ENCODE results near the gene ST7. TPM values are rescaled to one million over a fixed set of nuclear protein-coding genes. Genes with fewer than 3 reads are reported as not detected.

The ST7 gene
- total and polyA plus RNA-seq, 2 of the 8 experiments (the other 6 are each of a cell fraction or from before 2014, with no cell fraction given), result 16.3 to 18.0 TPM

GRCh38 chr7:117157241-117158209, 204.2 kb downstream of the ST7 start:
- H3K4me2 ChIP-seq (ENCODE audit: insufficient read depth in 1 of 2, low read depth in 2 of 2, low read length in 2 of 2), result no peak overlapping the region
- H3K4me1 ChIP-seq (replicated peaks in 1 of 4; ENCODE audit: control insufficient read depth in 3 of 4, insufficient read depth in 4 of 4, low read length in 3 of 4), result peaks cover 0 to 8% (median 2%) of the 10 kb centered on the region in 4 experiments; a peak in 1 of 7 replicates
- H3K4ac ChIP-seq (replicated peaks; ENCODE audit: insufficient read length, low read depth, low read length), result no peak overlapping the region
- peak; percentile 21 to 36 (median 31); a peak in 2 of 4 replicates for TF ChIP-seq CTCF (IDR thresholded peaks at IDR 0.05; ENCODE audit: control extremely low read depth in 1 of 3, insufficient read depth in 1 of 3, low read depth in 1 of 3, low read length in 3 of 3)
- TF ChIP-seq NANOG (IDR thresholded peaks at IDR 0.05; ENCODE audit: insufficient read depth, low read depth, low read length, poor library complexity, severe bottlenecking), result no peak
- peak in 1 of 2 experiments; percentile 5; a peak in 1 of 4 replicates for TF ChIP-seq RAD21 (IDR thresholded peaks at IDR 0.05 in 1 of 2, conservative IDR thresholded peaks at IDR 0.05 in 1 of 2; ENCODE audit: low read depth in 2 of 2, low read length in 2 of 2)
- H2AK5ac ChIP-seq (ENCODE audit: low read depth, low read length), result no peak overlapping the region; the same call in 1 of the 2 replicates
- WGBS, 2 experiments (ENCODE audit: extremely low coverage in 1 of 2, insufficient coverage in 1 of 2, insufficient read length in 1 of 2, insufficient replicate concordance in 2 of 2, low coverage in 1 of 2, low lambda C conversion rate in 2 of 2, missing lambda C conversion rate in 1 of 2), result 83% methylated on average over 5 of the region's 5 CpGs; no CpG with 5 or more reads in 1 of the 2 experiments
- DNase-seq (ENCODE audit: low read depth in 1 of 2, low spot score in 2 of 2), result no peak
- no peak overlapping the region for H2BK15ac ChIP-seq (ENCODE audit: low read length)
- no peak overlapping the region for H3K4me3 ChIP-seq (ENCODE audit: extremely low read depth in 1 of 4, insufficient read depth in 2 of 4, low read depth in 3 of 4, low read length in 4 of 4)
- H4K20me1 ChIP-seq (replicated peaks in 1 of 2; ENCODE audit: control insufficient read depth in 1 of 2, insufficient read depth in 2 of 2, low read length in 2 of 2), result no peaks in the 10 kb centered on the region
- no peak overlapping the region for H4K8ac ChIP-seq (ENCODE audit: extremely low read depth, insufficient read depth, low read length)
- H3K27ac ChIP-seq (ENCODE audit: low read depth, low read length), result no peak overlapping the region; the same call in 1 of the 2 replicates
- no peak overlapping the region for H3K23ac ChIP-seq (ENCODE audit: insufficient read length)
- H4K91ac ChIP-seq (replicated peaks; ENCODE audit: insufficient read length, low read length), result no peak overlapping the region
- H2BK12ac ChIP-seq (ENCODE audit: low read depth, low read length), result no peak overlapping the region
- FAIRE-seq, result no peak
- H3K9me3 ChIP-seq (ENCODE audit: insufficient read depth in 2 of 2, low read depth in 1 of 2, low read length in 1 of 2), result no peaks in the 10 kb centered on the region
- no peaks in the 10 kb centered on the region; the same call in 1 of the 2 replicates for H3K23me2 ChIP-seq (ENCODE audit: low read depth, low read length)
- H2BK5ac ChIP-seq (ENCODE audit: low read depth, low read length), result no peak overlapping the region
- ChIA-PET POLR2A (ENCODE audit: partially characterized antibody) (no interaction called here), CTCF (ENCODE audit: partially characterized antibody) (interaction anchor here (0.6 to 2.7 kb wide), 10 partner anchors 10 to 170 kb away, joined by 3 to 9 read pairs (median 4); no protein-coding TSS in a partner anchor)
- H3K18ac ChIP-seq (ENCODE audit: extremely low read depth, low read length), result no peak overlapping the region
- no peak overlapping the region for H2BK20ac ChIP-seq (ENCODE audit: low read length)
- H3K79me1 ChIP-seq (ENCODE audit: low read depth, low read length), result no peaks in the 10 kb centered on the region
- H4K5ac ChIP-seq (ENCODE audit: insufficient read length, low read depth, low read length), result no peak overlapping the region
- H3K14ac ChIP-seq (ENCODE audit: insufficient read length), result no peak overlapping the region
- H2AFZ ChIP-seq (ENCODE audit: low read length), result no peak overlapping the region
- no peak overlapping the region for H2BK120ac ChIP-seq (replicated peaks; ENCODE audit: low read depth, low read length)
- H3K79me2 ChIP-seq (ENCODE audit: control insufficient read depth in 1 of 2, insufficient read depth in 2 of 2, low read length in 2 of 2), result no peaks in the 10 kb centered on the region
- no peaks in the 10 kb centered on the region for H3K36me3 ChIP-seq (ENCODE audit: control insufficient read depth in 2 of 4, insufficient read depth in 4 of 4, low read length in 3 of 4)
- H3K56ac ChIP-seq (replicated peaks; ENCODE audit: insufficient read length, low read depth, low read length), result no peak overlapping the region
- no peaks in the 10 kb centered on the region for H3K27me3 ChIP-seq (replicated peaks in 1 of 4; ENCODE audit: control insufficient read depth in 3 of 4, extremely low read depth in 1 of 4, insufficient read depth in 3 of 4, low read length in 3 of 4)
- H3K9ac ChIP-seq (replicated peaks in 1 of 4; ENCODE audit: extremely low read depth in 1 of 4, low read depth in 3 of 4, low read length in 3 of 4), result no peak overlapping the region

All from H1 (cell line).